Memory B cell (primary cell): ENCODE data around the gene NUPR2.
A peak's percentile ranks its signal among the peaks of the same experiment; 100 is the strongest.
"Not testable (repeated sequence)": the region's sequence is repeated elsewhere in the genome, so short reads cannot be mapped to it uniquely, and the experiment has no call there.

ENCODE experiments used
- ATAC-seq: fragments of 150-1000 bp; cut with Tn5 transposase; 2 replicates; pipeline ENCODE4 v1.10.0; 2021; ENCODE audit warnings: low read depth, mild to moderate bottlenecking, moderate library complexity
- DNase-seq, 2 donors: peaks; one replicate each; pipeline ENCODE4 v3.0.0; 2022; ENCODE audit warnings: low spot score in 2 of 2
- H3K27ac Mint-ChIP-seq: one replicate; pipeline ENCODE4 v1.8.0; 2022; ENCODE audit warnings: mild to moderate bottlenecking, moderate library complexity, mixed read lengths
- H3K27me3 Mint-ChIP-seq: one replicate; pipeline ENCODE4 v1.8.0; 2022; ENCODE audit warnings: mixed read lengths
- H3K36me3 Mint-ChIP-seq: one replicate; pipeline ENCODE4 v1.8.0; 2022; ENCODE audit warnings: mild to moderate bottlenecking, mixed read lengths
- H3K4me1 Mint-ChIP-seq: one replicate; pipeline ENCODE4 v1.8.0; 2022; ENCODE audit warnings: mixed read lengths
- H3K4me3 Mint-ChIP-seq: one replicate; pipeline ENCODE4 v1.8.0; 2022; ENCODE audit warnings: mild to moderate bottlenecking, moderate library complexity, mixed read lengths
- H3K9me3 Mint-ChIP-seq: one replicate; pipeline ENCODE4 v1.8.0; 2022; ENCODE audit warnings: mixed read lengths

The NUPR2 gene

DNA sequence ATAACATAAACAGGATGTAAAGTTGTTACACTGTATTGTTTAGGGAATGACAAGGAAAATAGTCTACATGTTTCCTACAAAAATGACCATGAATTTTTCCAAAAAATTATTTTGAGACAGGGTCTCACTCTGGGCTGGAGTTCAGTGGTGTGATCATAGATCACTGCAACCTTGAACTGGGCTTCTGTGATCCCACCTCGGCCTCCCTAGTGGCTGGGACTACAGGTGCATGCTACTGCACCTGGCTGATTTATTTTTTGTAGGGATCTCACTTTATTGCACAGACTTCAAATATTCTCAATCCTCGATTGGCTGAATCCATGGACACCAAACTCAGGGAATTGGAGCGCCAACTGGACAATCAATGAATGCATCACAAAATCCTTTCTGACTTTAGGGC lies 16.6 kb downstream of the NUPR2 start:
- Mint-ChIP-seq H3K9me3 (no peaks in the 10 kb centered on the region), H3K4me1 (peaks cover 5% of the 10 kb centered on the region), H3K4me3 (no peak overlapping the region), H3K27me3 (no peaks in the 10 kb centered on the region), H3K36me3 (peaks cover 21% of the 10 kb centered on the region), H3K27ac (peak overlapping the region; percentile 55)
- no peak for DNase-seq
- ATAC-seq = no peak

DNA sequence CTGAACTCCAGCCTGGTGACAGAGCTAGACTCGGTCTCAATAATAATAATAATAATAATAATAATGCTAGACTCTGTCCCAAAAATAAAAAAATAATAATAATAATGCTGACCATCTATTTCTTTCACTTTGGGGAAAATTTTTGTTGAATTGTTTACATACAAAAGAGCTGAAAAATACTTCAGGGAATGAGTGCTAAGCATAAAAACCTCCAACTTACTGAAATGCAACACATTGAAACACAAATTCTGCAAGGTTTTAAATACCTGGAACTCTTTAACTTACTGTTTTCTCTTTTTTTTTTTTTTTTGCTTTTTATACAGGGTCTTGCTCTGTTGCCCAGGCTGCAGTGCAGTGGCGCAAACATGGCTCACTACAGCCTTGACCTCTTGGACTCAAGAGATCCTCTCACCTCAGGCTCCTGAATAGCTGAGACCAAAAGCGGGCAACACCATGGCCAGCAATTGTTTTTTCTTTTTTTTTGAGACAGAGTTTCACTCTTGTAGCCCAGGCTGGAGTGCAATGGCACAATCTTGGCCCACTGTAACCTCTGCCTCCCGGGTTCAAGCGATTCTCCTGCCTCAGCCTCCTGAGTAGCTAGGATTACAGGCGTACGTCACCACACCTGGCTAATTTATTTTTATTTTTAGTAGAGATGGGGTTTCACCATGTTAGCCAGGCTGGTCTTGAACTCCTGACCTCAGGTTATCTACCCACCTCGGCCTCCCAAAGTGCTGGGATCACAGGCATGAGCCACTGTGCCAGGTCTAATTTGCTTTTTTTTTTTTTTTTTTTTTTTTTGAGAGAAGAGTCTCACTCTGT lies 17.8 kb downstream of the NUPR2 start:
- peaks cover 18% of the 10 kb centered on the region for H3K36me3 Mint-ChIP-seq
- H3K27me3 Mint-ChIP-seq, H3K4me3 Mint-ChIP-seq, H3K27ac Mint-ChIP-seq, DNase-seq, H3K9me3 Mint-ChIP-seq, H3K4me1 Mint-ChIP-seq, ATAC-seq: not testable (repeated sequence)

DNA sequence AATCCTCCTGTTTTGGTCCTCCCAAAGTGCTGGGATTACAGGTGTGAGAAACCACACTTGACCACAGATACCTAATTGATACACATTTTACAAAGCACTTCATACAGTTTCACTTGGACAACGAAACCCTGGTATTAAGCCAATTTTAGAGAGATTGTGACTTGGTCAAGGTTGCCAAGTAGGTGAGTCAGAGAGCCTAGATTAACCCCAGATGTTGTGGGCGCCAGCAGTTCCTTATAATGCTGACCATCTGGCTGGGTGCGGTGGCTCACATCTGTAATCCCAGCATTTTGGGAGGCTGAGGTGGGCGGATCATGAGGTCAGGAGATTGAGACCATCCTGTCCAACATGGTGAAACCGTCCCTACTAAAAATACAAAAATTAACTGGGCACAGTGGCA lies 18.5 kb downstream of the NUPR2 start:
- no peak overlapping the region for H3K4me3 Mint-ChIP-seq
- peaks cover 18% of the 10 kb centered on the region for H3K36me3 Mint-ChIP-seq
- no peak overlapping the region for H3K27ac Mint-ChIP-seq
- no peak for ATAC-seq
- H3K27me3 Mint-ChIP-seq = no peaks in the 10 kb centered on the region
- DNase-seq = no peak
- no peaks in the 10 kb centered on the region for H3K9me3 Mint-ChIP-seq
- H3K4me1 Mint-ChIP-seq = peaks cover 3% of the 10 kb centered on the region

DNA sequence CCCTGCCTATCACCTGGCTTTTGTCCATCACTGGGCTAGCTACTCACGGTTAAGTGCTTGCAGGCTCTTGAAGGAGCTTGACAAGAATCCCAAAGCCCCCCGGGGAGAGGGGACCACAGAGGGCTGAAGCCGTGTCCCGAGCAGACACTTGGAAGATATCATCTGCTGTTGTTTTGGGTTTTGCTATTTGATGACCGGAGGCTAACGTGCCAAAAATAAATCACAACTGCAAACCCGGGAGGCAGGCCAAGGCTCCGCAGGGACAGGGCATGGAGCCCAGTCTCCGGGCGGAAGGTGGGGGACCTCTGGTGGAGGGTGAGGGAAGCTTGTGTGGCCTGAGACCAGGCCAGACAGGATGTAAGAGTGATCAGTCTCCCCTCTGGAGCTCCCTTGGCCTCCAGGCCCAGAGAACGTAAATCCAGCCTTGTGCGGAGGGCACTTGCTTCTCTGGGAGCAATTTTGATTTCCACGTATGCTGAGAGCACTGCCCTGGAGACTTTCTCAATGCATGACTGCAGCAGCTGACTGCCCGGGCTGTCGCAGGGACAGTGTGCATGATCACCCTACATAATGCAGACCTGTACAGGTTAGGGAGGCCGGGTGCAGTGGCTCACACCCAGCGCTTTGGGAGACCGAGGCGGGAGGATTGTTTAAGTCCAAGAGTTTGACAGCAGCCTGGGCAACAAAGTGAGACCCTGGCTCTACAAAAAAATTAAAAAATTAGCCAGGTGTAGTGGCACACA lies 23.3 kb downstream of the NUPR2 start, which contains the start of gene PHKG1:
Gene PHKG1 (minus strand): TSS at position 164 of the 743 bp plus-strand sequence. CDS start 4,011 bp downstream, outside the sequence.
- Mint-ChIP-seq H3K4me3 (no peak within 1 kb of the TSS), H3K27ac (no peak within 1 kb of the TSS), H3K27me3 (no peaks in the 10 kb centered on the region), H3K9me3 (no peaks in the 10 kb centered on the region), H3K36me3 (peaks cover 3% of the 10 kb centered on the region), H3K4me1 (no peaks in the 10 kb centered on the region)
- ATAC-seq (no peak), DNase-seq (no peak)

DNA sequence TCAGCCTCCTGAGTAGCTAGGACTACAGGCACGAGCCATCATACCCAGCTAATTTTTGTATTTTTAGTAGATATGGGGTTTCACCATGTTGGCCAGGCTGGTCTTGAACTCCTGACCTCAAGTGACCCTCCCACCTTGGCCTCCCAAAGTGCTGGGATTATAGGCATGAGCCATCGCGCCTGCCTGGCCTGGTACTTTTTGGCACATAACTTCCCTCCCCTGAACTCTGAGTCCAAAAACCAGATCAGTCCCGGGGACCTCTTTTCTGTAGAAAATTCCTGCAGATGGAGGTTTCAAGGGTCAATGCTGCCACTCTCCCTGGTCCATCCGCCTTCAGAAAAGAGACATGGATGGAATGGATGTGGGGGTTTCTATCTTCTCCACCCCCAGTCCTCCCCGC lies 23.8 kb downstream of the NUPR2 start:
- H3K36me3 Mint-ChIP-seq, H3K4me3 Mint-ChIP-seq, ATAC-seq, H3K4me1 Mint-ChIP-seq, H3K9me3 Mint-ChIP-seq, DNase-seq, H3K27me3 Mint-ChIP-seq, H3K27ac Mint-ChIP-seq: not testable (repeated sequence)

DNA sequence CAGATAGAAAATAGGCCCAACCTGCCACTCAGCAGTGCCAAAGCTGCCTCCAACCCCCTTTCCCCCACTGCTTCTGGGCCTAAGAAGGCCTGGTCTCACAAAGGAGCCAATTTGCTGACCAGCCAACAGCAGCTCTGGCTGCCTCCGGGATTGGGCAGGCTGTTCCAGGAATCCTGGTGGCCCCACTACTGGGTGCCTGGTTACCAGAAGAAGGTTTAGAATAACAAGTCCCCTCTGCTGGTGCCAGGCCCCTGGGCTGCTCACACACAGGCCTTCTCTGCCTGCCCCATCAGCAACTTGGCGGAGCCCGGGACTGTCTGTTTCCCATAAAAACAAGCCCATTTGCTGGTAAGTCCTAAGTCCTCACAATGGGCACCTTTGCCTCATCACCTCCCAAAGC lies 24.6 kb downstream of the NUPR2 start:
- no peak for ATAC-seq
- H3K4me1 Mint-ChIP-seq = no peaks in the 10 kb centered on the region
- no peak for DNase-seq
- no peak overlapping the region for H3K4me3 Mint-ChIP-seq
- peaks cover 4% of the 10 kb centered on the region for H3K36me3 Mint-ChIP-seq
- no peaks in the 10 kb centered on the region for H3K27me3 Mint-ChIP-seq
- no peak overlapping the region for H3K27ac Mint-ChIP-seq
- no peaks in the 10 kb centered on the region for H3K9me3 Mint-ChIP-seq

DNA sequence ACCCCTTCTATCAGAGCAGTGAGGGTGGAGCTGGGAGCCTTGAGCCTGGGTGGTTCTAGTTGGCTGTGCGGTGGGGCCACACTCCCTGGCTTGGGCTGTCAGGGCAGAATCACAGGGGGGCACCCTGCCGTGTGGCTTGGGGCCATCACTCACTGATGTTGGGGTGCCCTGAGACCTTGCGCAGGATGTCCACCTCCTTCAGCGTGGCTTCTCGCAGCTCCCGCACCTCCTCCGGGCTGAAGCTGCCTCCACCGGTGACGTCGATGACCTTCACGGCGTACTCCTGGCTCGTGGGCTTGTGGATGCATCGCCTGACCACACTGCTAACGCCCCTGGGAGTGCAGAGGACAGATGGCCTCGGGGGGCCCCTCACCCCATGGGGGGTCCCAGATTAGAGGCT lies 28.8 kb downstream of the NUPR2 start:
- DNase-seq = no peak
- H3K27me3 Mint-ChIP-seq = no peaks in the 10 kb centered on the region

DNA sequence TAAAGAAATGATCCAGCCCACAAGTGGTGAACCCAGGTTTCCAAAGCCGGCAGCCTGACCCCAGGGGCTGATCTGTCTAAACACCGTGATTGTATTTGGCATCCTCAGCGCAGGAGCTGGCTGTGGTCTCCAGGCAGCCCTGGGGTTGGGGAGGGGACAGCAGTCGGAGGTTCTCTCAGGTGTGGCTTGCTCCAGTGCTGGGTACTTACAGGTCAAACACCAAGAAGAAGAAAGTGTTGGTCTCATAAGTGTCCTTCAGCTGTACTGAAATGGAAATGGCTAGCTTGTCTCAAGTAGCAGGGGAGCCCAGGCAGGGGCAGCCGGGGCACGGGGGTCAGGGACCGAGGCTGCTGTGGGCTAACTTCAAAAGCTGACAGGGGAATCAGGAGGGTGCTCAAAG lies 29.5 kb downstream of the NUPR2 start:
- no peak for DNase-seq
- Mint-ChIP-seq H3K4me1 (no peaks in the 10 kb centered on the region), H3K4me3 (no peak overlapping the region), H3K27me3 (no peaks in the 10 kb centered on the region), H3K27ac (no peak overlapping the region), H3K36me3 (peaks cover 5% of the 10 kb centered on the region), H3K9me3 (no peaks in the 10 kb centered on the region)
- no peak for ATAC-seq

More for the DNA sequence above, 28.8 kb downstream of the NUPR2 start:
- Mint-ChIP-seq H3K4me1 (no peaks in the 10 kb centered on the region), H3K4me3 (no peak overlapping the region), H3K36me3 (peaks cover 1% of the 10 kb centered on the region), H3K27ac (no peak overlapping the region), H3K9me3 (no peaks in the 10 kb centered on the region)
- ATAC-seq = no peak

DNA sequence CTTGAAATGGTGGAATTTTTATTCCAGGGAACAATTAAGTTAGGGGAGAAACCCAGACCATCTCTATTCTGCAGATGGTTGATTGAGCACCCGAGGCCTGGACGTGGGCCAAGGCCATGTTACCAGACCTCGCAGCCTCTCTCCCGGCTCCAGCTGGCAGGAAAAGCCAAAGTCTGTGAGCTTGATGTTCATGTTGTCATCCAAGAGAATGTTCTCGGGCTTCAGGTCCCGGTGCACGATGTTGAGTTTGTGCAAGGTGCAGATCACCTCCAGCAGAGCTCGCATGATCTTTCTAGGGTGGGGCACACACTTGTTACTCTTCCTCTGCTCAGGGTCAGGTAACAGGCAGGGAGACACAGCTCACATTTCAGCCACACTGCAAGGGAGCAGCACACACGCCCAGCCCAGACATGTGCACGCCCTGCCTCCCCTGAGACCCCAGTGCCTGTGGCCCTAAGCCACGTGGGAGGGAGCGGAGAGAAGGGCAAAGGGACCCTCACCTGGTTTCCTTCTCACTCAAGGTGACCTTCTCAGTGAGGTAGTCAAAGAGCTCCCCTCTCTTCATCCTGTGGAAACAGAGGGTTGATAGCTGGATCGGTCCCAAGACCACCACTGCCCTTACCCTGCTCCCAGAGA lies 32.9 kb downstream of the NUPR2 start:
- no peaks in the 10 kb centered on the region for H3K4me1 Mint-ChIP-seq
- no peak overlapping the region for H3K4me3 Mint-ChIP-seq
- DNase-seq = no peak
- H3K27me3 Mint-ChIP-seq = no peaks in the 10 kb centered on the region
- peak overlapping the region; percentile 20 for H3K27ac Mint-ChIP-seq
- ATAC-seq = no peak
- peaks cover 9% of the 10 kb centered on the region for H3K36me3 Mint-ChIP-seq
- H3K9me3 Mint-ChIP-seq = no peaks in the 10 kb centered on the region

DNA sequence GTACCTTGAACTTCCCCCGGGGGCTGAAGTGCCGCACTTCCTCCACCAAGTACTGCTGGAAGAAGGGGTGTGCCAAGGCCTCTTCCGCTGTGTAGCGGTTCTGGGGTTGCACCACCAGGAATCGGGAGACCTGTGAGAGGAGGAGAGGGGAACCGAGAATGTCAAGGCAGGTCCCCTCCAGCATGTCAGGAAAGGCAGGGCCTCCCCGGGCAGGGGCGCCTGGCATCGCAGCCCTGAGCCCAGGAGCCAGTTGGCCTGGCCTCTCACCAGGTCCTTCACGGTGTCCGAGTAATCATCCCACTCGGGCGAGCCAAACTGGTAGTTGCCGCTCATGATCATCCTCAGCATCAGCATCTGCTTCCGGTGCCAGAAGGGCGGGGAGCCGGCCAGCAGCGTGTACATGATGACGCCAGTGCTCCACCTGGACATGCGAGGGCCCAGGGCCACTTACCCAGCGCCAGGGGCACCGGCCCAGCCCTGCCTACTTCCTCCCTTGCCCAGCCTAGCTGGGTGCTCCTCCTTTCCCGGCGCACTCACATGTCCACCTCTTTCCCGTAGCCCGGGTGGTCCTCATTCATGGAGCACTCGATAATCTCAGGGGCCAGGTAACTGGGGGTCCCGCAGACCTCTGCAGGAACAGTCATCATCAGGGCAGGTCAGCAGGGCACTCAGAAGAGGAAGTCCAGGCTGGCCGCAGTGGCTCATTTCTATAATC lies 34.4 kb downstream of the NUPR2 start:
- Mint-ChIP-seq H3K27ac (no peak overlapping the region), H3K4me3 (no peak overlapping the region), H3K9me3 (no peaks in the 10 kb centered on the region), H3K4me1 (no peaks in the 10 kb centered on the region), H3K27me3 (no peaks in the 10 kb centered on the region), H3K36me3 (peaks cover 8% of the 10 kb centered on the region)
- ATAC-seq (no peak), DNase-seq (no peak)

DNA sequence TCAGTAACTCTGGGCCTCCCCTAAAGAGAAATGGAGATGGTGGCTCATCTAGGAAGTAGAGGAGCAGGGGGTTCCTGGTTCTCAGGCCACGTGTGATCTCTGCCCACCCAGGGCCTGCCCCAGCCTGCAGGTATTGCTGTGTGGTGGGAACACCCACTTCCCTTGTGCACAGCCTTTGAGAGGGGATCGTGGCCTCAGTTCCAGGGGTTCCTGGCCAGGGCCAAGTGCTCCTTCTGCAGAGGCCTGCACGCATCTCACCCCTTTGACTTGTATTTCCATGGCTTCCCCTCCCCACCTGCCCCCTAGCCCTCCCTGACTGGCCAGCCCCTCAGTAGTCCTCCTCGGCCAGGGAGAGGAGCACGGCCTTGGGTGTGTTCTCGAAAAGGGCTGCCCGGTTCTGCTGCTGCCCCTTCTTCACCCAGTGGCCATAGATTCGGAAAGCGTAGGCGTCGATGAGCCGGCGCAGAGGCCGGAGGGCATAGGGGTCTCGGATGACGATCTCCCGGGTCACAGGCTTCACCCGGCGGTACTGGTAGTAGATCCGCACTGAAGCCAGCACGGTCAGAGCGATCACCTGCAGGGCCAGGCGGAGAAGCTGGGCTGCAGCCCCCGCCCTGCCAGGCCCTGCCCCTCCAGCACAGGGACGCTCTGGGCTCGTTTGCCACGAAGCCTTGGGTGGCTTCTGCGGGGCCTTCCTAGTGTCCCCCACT lies 35.3 kb downstream of the NUPR2 start:
- not testable (repeated sequence) for ATAC-seq, DNase-seq, H3K36me3 Mint-ChIP-seq, H3K27ac Mint-ChIP-seq, H3K9me3 Mint-ChIP-seq, H3K4me3 Mint-ChIP-seq, H3K27me3 Mint-ChIP-seq, H3K4me1 Mint-ChIP-seq

DNA sequence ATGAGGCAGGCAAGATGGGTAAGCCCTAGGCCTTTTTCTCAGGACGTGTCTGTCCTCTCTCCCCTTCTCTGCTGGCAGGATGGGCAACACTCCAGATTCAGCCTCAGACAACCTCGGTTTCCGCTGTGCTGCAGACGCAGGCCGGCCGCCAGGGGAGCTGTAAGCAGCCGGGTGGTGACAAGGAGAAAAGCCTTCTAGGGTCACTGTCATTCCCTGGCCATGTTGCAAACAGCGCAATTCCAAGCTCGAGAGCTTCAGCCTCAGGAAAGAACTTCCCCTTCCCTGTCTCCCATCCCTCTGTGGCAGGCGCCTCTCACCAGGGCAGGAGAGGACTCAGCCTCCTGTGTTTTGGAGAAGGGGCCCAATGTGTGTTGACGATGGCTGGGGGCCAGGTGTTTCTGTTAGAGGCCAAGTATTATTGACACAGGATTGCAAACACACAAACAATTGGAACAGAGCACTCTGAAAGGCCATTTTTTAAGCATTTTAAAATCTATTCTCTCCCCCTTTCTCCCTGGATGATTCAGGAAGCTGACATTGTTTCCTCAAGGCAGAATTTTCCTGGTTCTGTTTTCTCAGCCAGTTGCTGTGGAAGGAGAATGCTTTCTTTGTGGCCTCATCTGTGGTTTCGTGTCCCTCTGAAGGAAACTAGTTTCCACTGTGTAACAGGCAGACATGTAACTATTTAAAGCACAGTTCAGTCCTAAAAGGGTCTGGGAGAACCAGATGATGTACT lies 36.6 kb downstream of the NUPR2 start:
- ATAC-seq (no peak), DNase-seq (no peak)
- Mint-ChIP-seq H3K27me3 (no peaks in the 10 kb centered on the region), H3K4me1 (no peaks in the 10 kb centered on the region), H3K27ac (no peak overlapping the region), H3K9me3 (no peaks in the 10 kb centered on the region), H3K4me3 (no peak overlapping the region), H3K36me3 (peaks cover 12% of the 10 kb centered on the region)

DNA sequence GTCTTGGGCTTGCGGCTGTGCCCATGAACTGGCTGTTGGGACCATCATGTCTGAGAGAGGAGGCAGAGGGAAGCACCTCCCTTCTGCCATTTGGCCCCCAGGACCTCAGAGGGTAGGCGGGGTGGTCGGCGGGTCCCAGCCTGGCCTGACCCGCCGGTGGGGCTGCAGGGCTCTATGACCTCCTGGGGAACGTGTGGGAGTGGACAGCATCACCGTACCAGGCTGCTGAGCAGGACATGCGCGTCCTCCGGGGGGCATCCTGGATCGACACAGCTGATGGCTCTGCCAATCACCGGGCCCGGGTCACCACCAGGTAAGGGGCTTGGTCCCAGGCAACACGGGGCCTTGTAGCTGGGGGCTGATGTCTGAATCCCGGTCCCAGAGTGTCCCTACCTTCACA lies 38.0 kb downstream of the NUPR2 start:
- Mint-ChIP-seq H3K36me3 (peaks cover 15% of the 10 kb centered on the region), H3K27ac (peak overlapping the region; percentile 55), H3K9me3 (no peaks in the 10 kb centered on the region), H3K4me1 (peaks cover 4% of the 10 kb centered on the region), H3K27me3 (no peaks in the 10 kb centered on the region), H3K4me3 (no peak overlapping the region)
- DNase-seq = no peak
- ATAC-seq = no peak
